ENCODE measurements around the gene VAMP7. TPM values are rescaled to one million over a fixed set of nuclear protein-coding genes. Genes with fewer than 3 reads are reported as not detected.
A peak's percentile ranks its signal among the peaks of the same experiment; 100 is the strongest.

The VAMP7 gene
- total and polyA plus RNA-seq, 10 of the 15 experiments (the other 5 are each of a cell fraction or from before 2014, with no cell fraction given), result 15.1 to 52.4 (median 35.8) TPM

GRCh38 chrX:155877288-155877687 is 3.9 kb upstream of the VAMP7 start (continued):
- TF ChIP-seq, protein P1, sequence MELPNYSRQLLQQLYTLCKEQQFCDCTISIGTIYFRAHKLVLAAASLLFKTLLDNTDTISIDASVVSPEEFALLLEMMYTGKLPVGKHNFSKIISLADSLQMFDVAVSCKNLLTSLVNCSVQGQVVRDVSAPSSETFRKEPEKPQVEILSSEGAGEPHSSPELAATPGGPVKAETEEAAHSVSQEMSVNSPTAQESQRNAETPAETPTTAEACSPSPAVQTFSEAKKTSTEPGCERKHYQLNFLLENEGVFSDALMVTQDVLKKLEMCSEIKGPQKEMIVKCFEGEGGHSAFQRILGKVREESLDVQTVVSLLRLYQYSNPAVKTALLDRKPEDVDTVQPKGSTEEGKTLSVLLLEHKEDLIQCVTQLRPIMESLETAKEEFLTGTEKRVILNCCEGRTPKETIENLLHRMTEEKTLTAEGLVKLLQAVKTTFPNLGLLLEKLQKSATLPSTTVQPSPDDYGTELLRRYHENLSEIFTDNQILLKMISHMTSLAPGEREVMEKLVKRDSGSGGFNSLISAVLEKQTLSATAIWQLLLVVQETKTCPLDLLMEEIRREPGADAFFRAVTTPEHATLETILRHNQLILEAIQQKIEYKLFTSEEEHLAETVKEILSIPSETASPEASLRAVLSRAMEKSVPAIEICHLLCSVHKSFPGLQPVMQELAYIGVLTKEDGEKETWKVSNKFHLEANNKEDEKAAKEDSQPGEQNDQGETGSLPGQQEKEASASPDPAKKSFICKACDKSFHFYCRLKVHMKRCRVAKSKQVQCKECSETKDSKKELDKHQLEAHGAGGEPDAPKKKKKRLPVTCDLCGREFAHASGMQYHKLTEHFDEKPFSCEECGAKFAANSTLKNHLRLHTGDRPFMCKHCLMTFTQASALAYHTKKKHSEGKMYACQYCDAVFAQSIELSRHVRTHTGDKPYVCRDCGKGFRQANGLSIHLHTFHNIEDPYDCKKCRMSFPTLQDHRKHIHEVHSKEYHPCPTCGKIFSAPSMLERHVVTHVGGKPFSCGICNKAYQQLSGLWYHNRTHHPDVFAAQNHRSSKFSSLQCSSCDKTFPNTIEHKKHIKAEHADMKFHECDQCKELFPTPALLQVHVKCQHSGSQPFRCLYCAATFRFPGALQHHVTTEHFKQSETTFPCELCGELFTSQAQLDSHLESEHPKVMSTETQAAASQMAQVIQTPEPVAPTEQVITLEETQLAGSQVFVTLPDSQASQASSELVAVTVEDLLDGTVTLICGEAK (IDR thresholded peaks at IDR 0.05; ENCODE audit: borderline replicate concordance), result no peak
- TF ChIP-seq, protein P2, sequence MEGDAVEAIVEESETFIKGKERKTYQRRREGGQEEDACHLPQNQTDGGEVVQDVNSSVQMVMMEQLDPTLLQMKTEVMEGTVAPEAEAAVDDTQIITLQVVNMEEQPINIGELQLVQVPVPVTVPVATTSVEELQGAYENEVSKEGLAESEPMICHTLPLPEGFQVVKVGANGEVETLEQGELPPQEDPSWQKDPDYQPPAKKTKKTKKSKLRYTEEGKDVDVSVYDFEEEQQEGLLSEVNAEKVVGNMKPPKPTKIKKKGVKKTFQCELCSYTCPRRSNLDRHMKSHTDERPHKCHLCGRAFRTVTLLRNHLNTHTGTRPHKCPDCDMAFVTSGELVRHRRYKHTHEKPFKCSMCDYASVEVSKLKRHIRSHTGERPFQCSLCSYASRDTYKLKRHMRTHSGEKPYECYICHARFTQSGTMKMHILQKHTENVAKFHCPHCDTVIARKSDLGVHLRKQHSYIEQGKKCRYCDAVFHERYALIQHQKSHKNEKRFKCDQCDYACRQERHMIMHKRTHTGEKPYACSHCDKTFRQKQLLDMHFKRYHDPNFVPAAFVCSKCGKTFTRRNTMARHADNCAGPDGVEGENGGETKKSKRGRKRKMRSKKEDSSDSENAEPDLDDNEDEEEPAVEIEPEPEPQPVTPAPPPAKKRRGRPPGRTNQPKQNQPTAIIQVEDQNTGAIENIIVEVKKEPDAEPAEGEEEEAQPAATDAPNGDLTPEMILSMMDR (IDR thresholded peaks at IDR 0.05 in 2 of 3, conservative IDR thresholded peaks at IDR 0.05 in 1 of 3; ENCODE audit: control insufficient read depth in 2 of 3, extremely low read depth in 1 of 3, insufficient read depth in 1 of 3, low read depth in 3 of 3, low read length in 3 of 3), result no peak
- TF ChIP-seq RB1 (IDR thresholded peaks at IDR 0.05; ENCODE audit: borderline replicate concordance) (no peak), ZBED1 (IDR thresholded peaks at IDR 0.05; ENCODE audit: borderline replicate concordance) (no peak), KAT2A (conservative IDR thresholded peaks at IDR 0.05; ENCODE audit: control insufficient read depth, low read depth, low read length) (no peak)

DNA sequence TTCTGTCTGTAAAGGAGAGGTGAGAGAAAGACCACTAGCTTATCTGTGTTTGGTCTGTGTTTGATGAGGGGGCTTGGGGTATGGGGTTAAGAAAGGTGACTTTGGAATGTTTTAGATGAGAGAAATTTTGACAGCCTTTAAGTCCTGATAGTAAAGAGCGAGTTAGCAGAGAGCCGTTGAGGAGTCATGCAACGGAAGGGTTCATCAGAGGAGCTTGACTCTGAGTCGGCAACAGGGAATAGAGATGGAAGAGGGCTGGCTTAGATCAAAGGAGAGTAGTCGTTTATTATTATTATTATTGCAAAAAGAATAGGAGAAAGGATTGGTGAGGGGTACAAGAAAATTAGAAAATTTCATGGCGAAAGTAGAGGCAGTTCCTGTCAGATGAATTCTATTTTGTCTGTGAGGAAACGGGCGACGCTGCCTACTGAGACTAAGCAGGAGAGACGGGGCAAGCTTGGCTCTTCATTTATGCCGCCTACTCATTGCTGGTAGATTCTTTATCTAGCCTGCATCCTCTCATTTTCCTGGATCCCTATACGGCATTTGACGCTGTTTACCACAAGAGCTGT is 473 bp upstream of the VAMP7 start:
- H2AFZ ChIP-seq (ENCODE audit: control insufficient read depth, low read depth, low read length), result peak overlapping the region; percentile 93
- WGBS (ENCODE audit: insufficient coverage, insufficient replicate concordance, low lambda C conversion rate, missing lambda C conversion rate), result 25% methylated on average over 13 of the region's 13 CpGs
- RAD21 ChIA-PET (ENCODE audit: unreplicated experiment), result no interaction called here
- in situ Hi-C loops (cut with MboI) (no loop called here), intact Hi-C loops (cut with micrococcal nuclease; ENCODE audit: unreplicated experiment) (no loop called here)
- no peak overlapping the region for H3K27ac ChIP-seq (ENCODE audit: control insufficient read depth, insufficient read depth)
- peak overlapping the region; percentile 54; the same call in 1 of the 2 replicates for H3K4me3 ChIP-seq
- SMC1A ChIA-PET (ENCODE audit: uncharacterized antibody, unreplicated experiment), result no interaction called here
- H3K4me2 ChIP-seq (ENCODE audit: control insufficient read depth, insufficient read depth), result 0 out of 2 replicates have a peak overlapping the region, but pooled peaks have one; percentile 54
- H4K20me1 ChIP-seq (ENCODE audit: control insufficient read depth, insufficient read depth), result no peaks in the 10 kb centered on the region
- POLR2A ChIA-PET, result no interaction called here
- FAIRE-seq, result no peak
- CTCF ChIA-PET, result no interaction called here
- H3K9ac ChIP-seq (ENCODE audit: control insufficient read depth, insufficient read depth, low read length), result no peak overlapping the region
- no peak for DNase-seq (ENCODE audit: low read depth, low spot score)
- peak; percentile 17; the same call in 2 of the 3 replicates for ATAC-seq
- H3K9me3 ChIP-seq (replicated peaks; ENCODE audit: control insufficient read depth, insufficient read depth, low read length), result no peaks in the 10 kb centered on the region
- no peaks in the 10 kb centered on the region for H3K27me3 ChIP-seq (replicated peaks in 1 of 2; ENCODE audit: control insufficient read depth in 2 of 2, insufficient read depth in 2 of 2, low read length in 1 of 2)
- no peaks in the 10 kb centered on the region for H3K4me1 ChIP-seq (ENCODE audit: control insufficient read depth, insufficient read depth, low read length)
- H3K79me2 ChIP-seq (ENCODE audit: control insufficient read depth, insufficient read depth, low read length), result peaks cover 16% of the 10 kb centered on the region
- no peaks in the 10 kb centered on the region for H3K36me3 ChIP-seq (ENCODE audit: control insufficient read depth in 2 of 2, insufficient read depth in 2 of 2, low read length in 1 of 2)
- BruUV-seq (replicated peaks), result no TSS peak
- TF ChIP-seq BCL11A (IDR thresholded peaks at IDR 0.05; ENCODE audit: low read depth, low read length) (no peak), SKIL (IDR thresholded peaks at IDR 0.05; ENCODE audit: low read depth, poor library complexity, severe bottlenecking) (no peak), LARP7 (IDR thresholded peaks at IDR 0.05) (no peak), PRDM15 (CRISPR knock-in tag; IDR thresholded peaks at IDR 0.05) (no peak), MTA2 (IDR thresholded peaks at IDR 0.05; ENCODE audit: low read depth) (no peak)

All from GM12878 (cell line).